NOMO-1 treated with dmso at 0.1 percent for 144 hours (cell line): Measurements from ENCODE around the gene ATP6V0A4.
"Not testable (repeated sequence)": the region's sequence is repeated elsewhere in the genome, so short reads cannot be mapped to it uniquely, and the experiment has no call there.

Experiments used
- DNase-seq: peaks from one replicate; lab custom pipeline; 2025; ENCODE audit not compliant: unreplicated experiment; lab: John Stamatoyannopoulos, UW

The ATP6V0A4 gene

DNA sequence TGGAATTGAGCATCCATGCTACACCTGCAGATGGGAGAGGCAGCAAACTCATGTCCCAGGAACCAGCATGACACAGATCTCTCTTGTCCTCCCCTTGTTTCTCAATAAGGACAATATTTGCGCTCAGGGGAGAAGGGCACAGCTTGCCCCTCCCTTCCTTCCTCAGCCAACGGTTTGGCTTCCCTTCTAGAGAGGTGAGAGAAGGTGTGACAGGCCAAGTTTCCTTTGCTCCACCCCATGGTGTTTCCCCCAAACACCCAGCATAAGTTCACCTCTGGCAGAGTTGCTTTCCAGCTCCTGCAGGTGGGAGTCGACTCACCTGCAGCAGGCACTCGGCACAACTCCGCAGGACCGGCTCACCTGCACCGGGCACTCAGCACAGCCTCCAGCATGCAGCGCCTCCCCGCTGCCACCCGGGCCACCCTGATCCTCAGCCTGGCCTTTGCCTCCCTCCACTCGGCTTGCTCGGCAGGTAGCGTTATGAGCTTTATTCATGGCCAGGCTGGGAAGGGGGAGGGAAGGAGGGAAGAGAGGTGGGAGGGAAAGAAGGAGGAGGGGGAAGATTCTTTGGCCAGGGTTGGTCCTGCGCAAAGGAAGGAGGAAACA is at the start of gene ATP6V0A4, which contains the start of gene TMEM213:
TSS of gene ATP6V0A4 (minus strand) at position 482 of the 606 bp plus-strand sequence. CDS start 26,949 bp downstream, outside the sequence.
TSS of gene TMEM213 (plus strand) at position 280 of the 606 bp plus-strand sequence. CDS start at position 391, 111 bp downstream.
- no peak for DNase-seq

DNA sequence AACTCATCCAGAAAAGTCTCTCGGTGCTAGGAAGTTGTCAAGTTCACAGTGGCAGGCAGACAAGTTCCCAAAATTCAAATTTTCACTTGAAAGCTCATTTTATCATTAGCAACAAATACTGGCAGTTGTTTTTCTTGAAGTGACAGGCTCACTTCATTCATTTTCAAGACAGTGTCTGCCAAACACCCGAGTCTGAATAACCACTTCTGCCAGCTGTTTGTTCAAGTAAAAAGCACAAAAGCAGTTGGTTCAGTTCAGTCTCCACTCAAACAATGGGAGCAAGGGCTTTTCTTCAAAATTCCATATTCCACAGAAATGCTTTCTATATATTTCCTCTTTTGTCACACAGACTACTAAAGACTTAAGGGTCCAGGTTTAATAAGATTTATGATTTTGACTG is 47.7 kb upstream of the ATP6V0A4 start:
- DNase-seq, result no peak

DNA sequence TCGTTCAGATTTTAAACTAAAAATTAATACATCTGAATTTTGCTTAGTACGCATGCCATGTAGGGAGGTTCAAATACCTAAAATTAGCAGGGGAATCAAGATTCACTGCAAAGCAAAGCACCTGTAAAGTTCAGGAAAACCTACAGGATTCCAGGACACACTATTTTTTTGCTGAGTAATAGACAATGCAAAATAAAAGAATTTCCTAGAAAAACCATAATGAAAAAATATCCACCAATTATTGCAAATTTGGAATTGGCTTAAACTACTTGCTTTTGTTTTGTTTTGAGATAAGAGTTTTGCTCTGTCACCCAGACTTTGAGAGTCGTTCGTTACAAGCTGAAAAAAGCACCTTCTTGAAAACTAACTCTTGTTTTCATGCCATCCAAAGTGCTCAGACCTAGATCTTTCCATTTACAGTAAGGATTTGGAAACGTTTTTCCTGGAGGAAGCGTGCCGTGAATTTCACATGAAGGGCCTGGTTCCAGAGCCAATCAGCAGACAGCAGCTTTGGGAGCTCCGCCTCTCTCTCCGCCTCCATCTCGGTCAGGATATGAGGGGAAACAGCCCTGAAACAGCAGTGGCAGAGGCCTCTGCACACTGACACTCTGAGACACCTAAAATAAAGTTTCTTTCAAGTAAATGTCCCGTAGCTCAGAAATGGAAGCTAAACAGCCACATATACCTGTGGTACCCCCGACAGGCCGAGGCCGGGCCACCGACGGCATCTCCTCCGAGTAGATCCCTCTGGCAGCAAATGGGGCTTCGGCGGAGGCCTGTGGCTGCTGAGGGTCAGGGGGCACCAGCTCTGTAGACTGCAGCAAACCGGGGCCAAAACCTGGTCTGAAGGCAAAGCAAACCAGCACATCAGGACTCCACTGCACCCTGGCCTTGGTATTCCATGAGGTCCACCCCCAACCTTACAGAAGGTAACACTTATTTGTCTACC is 45.9 kb upstream of the ATP6V0A4 start:
- no peak for DNase-seq

DNA sequence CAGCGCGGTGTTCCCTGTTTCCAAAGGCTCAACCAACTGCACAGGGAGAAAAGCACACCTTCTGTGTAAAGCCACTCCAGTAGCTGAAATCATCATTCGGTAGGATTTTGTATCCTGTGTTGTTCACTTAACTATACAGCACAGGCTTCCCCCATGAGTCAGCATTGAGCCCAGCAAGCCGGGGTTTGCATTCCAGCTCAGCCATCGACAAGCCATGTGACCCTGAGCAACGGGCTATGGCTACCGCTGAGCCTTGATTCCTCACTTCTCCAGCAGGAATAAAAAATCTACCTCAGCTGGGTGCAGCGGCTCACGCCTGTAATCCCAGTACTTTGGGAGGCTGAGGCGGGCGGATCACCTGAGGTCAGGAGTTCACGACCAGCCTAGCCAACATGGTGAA is 44.1 kb upstream of the ATP6V0A4 start:
- no peak for DNase-seq

DNA sequence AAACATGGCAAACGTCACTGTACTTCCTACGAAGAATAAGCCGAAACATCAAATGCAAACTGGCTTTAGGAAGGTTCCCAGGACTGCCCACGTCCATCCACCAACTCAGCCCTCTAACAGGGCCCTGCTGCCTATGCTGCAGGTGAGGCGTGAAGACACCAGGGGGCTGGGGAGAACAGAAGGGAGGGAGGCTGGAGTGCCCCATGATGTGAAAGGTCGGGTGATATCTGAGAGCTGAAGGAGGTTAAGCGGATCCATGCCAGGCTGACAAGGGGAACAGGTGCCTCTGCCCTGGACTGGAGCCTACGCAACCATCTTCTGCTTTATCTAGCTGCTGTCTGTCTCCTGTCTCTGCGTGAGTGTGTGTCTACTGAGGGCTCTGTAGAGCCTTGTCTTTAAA is 40.2 kb upstream of the ATP6V0A4 start:
- no peak for DNase-seq

DNA sequence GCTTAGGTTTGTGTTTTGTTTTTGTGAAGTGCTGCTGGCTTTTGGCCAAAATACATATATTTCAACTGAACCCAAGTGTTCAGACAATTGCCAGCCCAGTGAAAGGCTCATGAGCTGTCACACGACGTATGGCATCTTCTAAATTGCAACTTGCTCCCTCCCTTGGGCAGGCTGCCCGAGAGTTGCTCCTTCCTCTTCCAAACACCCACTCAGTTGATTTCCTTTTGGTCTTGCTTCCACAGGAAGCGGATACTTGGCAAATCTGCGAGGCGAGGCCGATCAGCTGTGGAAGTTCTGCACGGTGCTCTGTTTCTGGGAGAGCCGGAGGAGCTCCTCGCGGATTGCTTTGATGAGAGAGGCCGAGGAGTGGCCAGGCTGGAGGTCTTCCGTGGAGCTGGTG is 39.6 kb upstream of the ATP6V0A4 start:
- no peak for DNase-seq

DNA sequence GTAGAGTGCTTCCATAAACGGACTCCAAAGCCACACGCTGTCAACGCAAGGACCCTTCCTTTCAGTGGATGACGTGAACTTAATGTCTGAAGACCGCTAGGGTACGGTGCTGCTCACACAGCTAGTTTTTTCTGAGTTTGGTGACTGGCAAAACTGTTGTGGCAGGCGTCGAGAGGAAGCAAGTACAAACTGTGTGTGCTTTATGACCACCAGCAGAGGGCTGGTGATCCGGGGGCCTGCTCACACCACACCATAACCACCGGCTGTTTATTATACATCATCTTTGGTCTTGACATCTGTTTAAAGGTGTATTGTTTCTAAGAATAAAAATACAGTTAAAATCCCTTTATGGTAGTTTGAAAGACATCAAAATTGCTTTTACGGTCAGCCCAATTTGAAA is 37.1 kb upstream of the ATP6V0A4 start:
- no peak for DNase-seq

DNA sequence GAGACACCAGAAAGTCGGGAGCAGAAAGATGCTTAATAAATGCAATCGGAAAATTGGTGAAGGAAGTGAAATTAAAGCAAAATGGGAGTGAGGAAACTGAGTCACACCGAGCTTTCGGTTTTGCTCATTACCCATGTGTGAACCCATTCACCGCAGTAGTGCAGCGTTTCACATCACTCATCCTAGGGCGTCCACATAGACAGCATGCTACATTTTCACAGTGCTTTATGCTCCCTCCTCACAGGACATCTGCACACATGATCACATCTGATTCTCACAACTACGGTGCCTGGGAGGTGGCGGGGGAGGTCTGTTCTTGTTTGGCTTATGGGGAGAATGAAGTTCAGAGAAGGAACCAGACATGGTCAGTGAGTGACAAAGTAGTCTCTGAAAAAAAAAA is 36.6 kb upstream of the ATP6V0A4 start:
- DNase-seq, result no peak

DNA sequence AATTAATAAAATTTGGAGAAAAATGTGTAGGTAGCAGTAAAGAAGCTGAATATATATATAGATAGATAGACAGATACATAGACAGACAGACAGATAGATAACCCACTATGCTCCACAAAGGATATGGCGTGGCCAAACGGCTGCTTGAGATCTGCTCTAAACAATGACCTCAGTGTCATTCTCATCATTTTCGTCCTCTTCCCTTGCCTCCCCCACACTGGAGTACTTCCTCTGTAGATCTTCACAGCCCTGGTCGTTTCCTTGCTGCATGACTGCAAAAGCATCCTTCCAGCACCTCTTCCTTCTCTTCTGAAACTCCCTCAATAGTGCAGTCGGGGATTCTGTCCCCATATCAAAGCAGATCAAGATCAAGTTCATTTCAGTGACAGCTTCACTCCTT is 35.6 kb upstream of the ATP6V0A4 start:
- DNase-seq, result no peak

DNA sequence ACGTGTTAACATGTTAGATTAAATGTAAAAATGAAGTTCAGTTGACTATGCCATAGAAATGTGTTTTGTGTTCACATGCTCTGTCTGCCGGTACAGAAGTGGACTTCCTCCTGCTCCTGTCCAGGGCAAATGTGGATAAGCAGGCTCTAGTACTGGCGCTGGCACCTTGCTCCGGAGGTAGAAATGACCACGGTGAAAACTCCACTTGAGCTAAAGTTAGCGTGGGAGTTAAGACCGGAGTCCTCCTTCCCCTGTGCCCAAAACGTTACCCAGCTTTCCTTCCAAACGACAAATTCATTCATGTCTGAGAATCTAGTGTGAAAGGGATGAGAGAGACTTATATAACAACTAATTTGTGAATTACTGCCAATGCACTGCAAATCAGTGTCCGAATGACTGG is 35.0 kb upstream of the ATP6V0A4 start:
- no peak for DNase-seq

DNA sequence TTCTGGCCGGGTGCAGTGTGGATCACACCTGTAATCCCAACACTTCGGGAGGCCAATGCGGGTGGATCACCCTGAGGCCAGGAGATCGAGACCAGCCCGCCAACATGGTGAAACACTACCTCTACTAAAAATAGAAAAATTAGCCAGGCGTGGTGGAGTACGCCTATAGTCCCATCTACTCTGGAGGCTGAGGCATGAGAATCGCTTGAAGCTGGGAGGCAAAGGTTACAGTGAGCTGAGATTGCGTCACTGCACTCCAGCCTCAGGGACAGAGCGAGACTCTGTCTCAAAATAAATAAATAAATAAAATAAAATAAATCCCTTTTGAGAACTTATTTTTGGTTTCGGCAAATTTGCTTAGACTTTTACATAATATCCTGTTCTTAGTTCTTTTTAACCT is 31.3 kb upstream of the ATP6V0A4 start:
- DNase-seq, result no peak

DNA sequence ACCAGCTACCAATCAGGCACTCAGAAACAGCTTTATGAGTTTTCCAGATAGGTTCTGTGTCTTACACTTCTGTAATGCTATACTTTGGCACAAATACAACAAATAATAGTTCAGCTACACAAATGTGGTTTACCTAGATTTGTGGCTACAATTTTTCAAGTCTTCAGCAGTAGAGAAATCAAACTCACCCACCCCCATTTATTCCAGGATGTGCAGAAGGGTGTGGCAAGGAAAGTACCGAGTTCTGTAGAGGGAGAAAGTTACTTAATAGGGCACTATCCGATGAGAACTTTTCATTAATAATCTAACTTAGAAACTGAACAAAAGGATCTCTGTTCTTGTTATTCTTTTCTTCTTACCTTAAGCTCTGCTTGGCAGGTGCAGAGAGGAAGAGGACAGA is 30.3 kb upstream of the ATP6V0A4 start:
- DNase-seq, result no peak

DNA sequence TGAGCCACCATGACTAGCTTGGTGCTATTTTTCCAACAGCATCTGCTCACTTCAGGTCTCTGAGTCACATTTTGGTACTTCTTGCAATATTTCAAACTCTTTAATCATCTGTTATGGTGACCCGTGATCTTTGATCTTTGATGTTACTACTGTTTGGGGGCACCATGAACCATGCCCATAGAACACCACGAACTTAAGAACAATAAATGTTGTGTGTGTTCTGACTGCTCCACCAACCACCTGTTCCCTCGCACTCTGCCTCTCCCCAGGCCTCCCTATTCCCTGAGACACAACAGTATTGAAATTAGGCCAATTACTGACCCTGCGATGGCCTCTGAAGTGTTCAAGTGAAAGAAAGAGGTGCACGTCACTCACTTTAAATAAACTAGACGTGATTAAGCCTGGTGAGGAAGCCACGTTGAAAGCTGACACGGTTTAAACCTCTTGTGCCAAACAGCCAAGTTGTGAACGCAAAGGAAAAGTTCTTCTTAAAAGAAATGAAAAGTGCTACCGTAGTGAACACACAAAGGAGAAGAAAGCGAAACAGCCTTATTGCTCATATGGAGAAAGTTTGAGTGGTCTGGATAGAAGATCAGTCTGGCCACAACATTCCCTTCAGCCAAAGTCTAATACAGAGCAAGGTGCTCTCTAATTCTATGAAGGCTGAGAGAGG is 27.2 kb upstream of the ATP6V0A4 start:
- DNase-seq, result no peak

DNA sequence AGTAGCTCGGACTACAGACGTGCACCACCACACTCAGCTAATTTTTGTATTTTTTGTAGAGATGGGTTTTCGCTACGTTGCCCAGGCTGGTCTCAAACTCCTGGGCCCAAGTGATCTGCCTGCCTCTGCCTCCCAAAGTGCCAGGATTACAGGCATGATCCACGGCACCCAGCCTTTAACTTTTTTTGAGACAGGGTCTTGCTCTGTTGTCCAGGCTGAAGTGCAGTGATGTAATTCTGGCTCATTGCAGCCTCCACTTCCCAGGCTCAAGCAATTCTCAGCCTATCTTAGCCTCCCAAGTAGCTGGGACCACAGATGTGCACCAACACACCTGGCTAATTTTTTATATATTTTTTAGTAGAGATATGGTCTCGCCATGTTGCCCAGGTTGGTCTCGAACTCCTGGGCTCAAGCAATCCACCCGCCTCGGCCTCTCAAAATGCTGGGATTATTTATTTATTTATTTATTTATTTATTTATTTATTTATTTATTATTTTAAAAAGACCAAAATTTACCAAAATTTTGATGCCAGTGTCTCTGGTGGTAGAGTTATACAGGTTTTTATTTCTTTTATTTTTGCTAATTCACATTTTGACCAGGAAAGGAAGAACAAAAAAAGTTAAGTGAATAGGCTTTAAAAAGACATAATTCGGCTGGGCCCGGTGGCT is 25.0 kb upstream of the ATP6V0A4 start:
- DNase-seq, result no peak

DNA sequence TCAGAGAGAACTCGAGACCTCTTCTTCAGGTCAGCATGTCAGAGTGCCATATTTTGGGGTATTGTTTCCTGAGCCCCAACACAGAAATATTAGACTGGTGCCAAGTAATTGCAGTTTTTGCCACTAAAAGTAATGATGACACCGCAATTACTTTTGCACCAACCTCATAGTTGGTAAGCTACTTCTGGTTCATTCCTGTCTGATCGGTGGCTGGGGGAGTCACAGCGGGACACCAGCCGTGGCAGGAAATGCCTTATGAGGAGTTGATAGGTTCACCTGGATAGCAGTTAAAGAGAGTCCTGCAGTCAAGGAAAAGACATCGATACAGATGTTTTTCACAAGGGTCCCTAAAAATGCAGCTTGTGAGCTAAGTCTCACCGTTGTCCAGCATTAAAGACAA is 23.9 kb upstream of the ATP6V0A4 start:
- DNase-seq, result no peak

DNA sequence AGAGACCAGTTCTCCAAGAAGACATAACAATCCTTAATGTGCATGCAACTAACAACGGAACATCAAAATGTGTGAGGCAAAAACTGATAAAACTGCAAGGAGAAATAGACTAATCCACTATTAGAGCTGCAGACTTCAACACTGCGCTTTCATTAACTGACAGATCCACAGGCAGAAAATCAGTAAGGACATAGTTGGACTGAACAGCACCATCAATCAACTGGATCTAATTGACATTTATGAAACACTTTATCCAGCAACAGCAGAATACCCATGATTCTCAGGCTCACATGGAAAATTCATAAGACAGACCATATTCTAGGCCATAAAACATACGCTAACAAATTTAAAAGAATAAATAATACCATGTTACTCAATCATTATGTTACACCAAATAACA is 21.6 kb upstream of the ATP6V0A4 start:
- DNase-seq, result no peak

DNA sequence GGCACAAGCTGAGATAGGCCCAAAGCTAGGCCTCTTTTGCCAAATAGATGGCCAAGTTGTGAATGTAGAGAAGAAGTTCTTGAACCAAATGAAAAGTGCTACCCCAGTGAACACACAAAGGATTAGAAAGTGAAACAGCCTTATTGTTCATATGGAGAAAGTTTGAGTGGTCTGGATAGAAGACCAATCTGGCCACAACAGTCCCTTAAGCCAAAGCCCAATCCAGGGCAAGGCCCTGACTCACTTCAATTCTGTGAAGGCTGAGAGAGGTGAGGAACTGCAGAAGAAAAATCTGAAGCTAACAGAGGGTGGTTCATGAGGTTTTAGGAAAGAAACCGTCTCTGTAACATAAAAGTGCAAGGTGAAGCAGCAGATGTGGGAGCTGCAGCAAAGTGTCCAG is 18.7 kb upstream of the ATP6V0A4 start:
- no peak for DNase-seq

DNA sequence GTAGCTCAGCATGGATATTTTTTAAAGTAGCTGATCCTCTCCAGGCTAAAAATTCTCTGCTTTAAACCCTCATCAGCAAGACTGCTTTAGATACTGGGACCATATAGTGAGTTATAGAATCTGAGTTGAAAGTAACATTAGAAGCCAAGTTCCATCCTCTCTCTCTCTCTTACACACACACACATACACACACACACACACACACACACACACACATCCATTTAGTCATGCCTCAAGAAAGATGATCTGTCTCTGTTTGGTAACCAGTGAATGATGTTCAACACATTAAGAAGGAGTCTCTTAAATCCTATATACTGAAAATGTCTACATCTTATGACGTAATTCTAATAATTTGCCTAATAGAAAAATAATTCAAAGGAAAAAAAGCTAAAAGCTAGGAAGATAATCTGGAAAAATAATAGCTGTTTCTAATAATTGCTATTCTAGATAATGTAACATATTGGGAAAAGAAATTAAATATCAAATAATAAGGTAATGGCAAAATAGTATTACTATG is 16.9 kb upstream of the ATP6V0A4 start:
- DNase-seq, result no peak

DNA sequence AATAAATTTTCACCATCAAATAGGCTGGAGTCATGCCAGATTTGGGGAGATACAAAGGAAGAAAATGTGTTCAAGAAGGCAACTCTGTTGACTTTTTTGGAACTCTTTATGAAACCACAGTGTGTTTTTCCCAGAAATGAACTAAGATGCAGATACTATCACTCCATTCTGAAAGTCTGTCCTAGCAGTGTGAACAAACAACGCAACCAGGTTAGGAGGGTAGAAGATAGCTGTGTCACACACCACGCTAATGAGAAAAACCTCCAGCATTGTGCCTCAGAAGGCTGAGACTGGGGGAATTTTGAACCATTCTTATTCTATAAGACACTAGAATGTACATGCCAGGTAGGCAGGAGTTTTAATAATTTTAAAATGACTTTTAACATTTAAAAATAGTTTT is 15.9 kb upstream of the ATP6V0A4 start:
- no peak for DNase-seq

DNA sequence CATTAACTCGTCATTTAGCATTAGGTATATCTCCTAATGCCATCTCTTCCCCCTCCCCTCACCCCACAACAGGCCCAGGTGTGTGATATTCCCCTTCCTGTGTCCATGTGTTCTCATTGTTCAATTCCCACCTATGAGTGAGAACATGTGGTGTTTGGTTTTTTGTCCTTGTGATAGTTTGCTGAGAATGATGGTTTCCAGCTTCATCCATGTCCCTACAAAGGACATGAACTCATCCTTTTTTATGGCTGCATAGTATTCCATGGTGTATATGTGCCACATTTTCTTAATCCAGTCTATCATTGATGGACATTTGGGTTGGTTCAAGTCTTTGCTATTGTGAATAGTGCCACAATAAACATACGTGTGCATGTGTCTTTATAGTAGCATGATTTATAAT is 13.3 kb upstream of the ATP6V0A4 start:
- DNase-seq, result not testable (repeated sequence)

DNA sequence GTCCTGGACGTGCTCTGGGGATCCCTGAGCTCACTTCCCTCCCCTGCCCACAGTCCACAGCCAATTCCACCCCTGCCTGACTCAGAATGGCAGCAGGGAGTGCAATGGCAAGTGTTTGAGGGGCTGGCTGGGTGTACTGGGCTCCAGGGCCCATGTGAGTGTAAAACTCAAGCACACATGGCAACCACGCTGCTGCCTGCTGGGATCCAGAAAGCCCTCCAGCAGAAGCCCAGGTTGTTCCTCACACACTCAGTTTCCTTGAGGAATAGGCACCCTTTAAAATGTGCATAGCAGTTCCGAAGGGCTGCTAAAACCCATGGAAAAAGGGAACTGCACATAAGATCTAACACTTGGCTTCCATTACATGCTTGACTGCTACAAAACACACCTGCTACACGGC is 11.3 kb upstream of the ATP6V0A4 start:
- no peak for DNase-seq
